ENCODE data around the gene PTH2R.
"Not testable (repeated sequence)": the region's sequence is repeated elsewhere in the genome, so short reads cannot be mapped to it uniquely, and the experiment has no call there.

The PTH2R gene

GRCh38 chr2:208488686-208489564 lies 82.3 kb downstream of the PTH2R start:
- DNase-seq = no peak

- DNase-seq = no peak
These were observed 83.1 kb downstream of the PTH2R start for GRCh38 chr2:208489687-208490086.

GRCh38 chr2:208490492-208490891 lies 83.9 kb downstream of the PTH2R start:
- DNase-seq = no peak

- DNase-seq = no peak
These were observed 85.0 kb downstream of the PTH2R start for GRCh38 chr2:208491641-208492040.

- DNase-seq = no peak
These were observed 85.5 kb downstream of the PTH2R start for GRCh38 chr2:208492069-208492468.

- DNase-seq = no peak
These were observed 86.6 kb downstream of the PTH2R start for GRCh38 chr2:208493186-208493585.

GRCh38 chr2:208496129-208496528 lies 89.5 kb downstream of the PTH2R start:
- DNase-seq = no peak

- no peak for DNase-seq
These were observed 94.6 kb downstream of the PTH2R start for GRCh38 chr2:208501206-208501605.

- no peak for DNase-seq
These were observed 95.7 kb downstream of the PTH2R start for GRCh38 chr2:208502288-208502687.

- not testable (repeated sequence) for DNase-seq
These were observed 98.8 kb downstream of the PTH2R start for GRCh38 chr2:208505365-208505764.

- no peak for DNase-seq
These were observed 103.0 kb downstream of the PTH2R start for GRCh38 chr2:208509586-208509985.

GRCh38 chr2:208511016-208511415 lies 104.4 kb downstream of the PTH2R start:
- no peak for DNase-seq

GRCh38 chr2:208511573-208511972 lies 105.0 kb downstream of the PTH2R start:
- DNase-seq = no peak

- no peak for DNase-seq
These were observed 108.5 kb downstream of the PTH2R start for GRCh38 chr2:208515099-208515498.

GRCh38 chr2:208523069-208523468 lies 116.5 kb downstream of the PTH2R start:
- DNase-seq = not testable (repeated sequence)

GRCh38 chr2:208525165-208525564 lies 118.6 kb downstream of the PTH2R start:
- not testable (repeated sequence) for DNase-seq

- no peak for DNase-seq
These were observed 123.2 kb downstream of the PTH2R start for GRCh38 chr2:208529796-208530195.

GRCh38 chr2:208531361-208531760 lies 124.8 kb downstream of the PTH2R start:
- no peak for DNase-seq

GRCh38 chr2:208535578-208535977 lies 129.0 kb downstream of the PTH2R start:
- DNase-seq = not testable (repeated sequence)

- DNase-seq = no peak
These were observed 134.9 kb downstream of the PTH2R start for GRCh38 chr2:208541461-208541988.

- no peak for DNase-seq
These were observed 135.4 kb downstream of the PTH2R start for GRCh38 chr2:208541989-208542464.

- no peak for DNase-seq
These were observed 136.0 kb downstream of the PTH2R start for GRCh38 chr2:208542465-208543041.

Data from activated CD4-positive, alpha-beta T cell treated with anti-CD3 and anti-CD28 coated beads, Interleukin-2, amount 50 U/mL, for 1 hour (primary cell).